HepG2 (cell line): Measurements from ENCODE around the gene PHACTR1. TPM values are rescaled to one million over a fixed set of nuclear protein-coding genes. Genes with fewer than 3 reads are reported as not detected.
"Not testable (repeated sequence)": the region's sequence is repeated elsewhere in the genome, so short reads cannot be mapped to it uniquely, and the experiment has no call there.

Experiments
- ATAC-seq: fragments of 200-7000 bp; cut with Tn5 transposase; 3 replicates; pipeline ENCODE4 v1.9.1; 2020; ENCODE audit warnings: mild to moderate bottlenecking, moderate library complexity
- BruUV-seq: library from RNA; stranded (reverse); fragments of 400-500 nt; replicated peaks from 2 replicates; lab custom pipeline; 2021; lab: Mats Ljungman, UMichigan
- CTCF ChIA-PET: fragments of 300-600 bp; formaldehyde crosslinking; extraction: SDS; loops from one replicate; lab custom pipeline; 2021; ENCODE audit warnings: low total read pairs, inconsistent platforms, low intra/inter-chr PET ratio; lab: Yijun Ruan, JAX
- POLR2A ChIA-PET: fragments of 350-600 bp; sonication (Branson Sonifier 250); formaldehyde crosslinking; loops from one replicate; lab custom pipeline; 2020; ENCODE audit warnings: antibody characterized with exemption, inconsistent platforms; lab: Yijun Ruan, JAX
- DNase-seq: peaks from one replicate; pipeline ENCODE4 v3.0.0-alpha.2; 2015; ENCODE audit warnings: low spot score
- FAIRE-seq: peaks from 3 replicates; lab custom pipeline; 2011; peaks lifted over from hg19 to GRCh38; lab: Jason Lieb, UNC
- H2AFZ ChIP-seq: one replicate; pipeline ENCODE4 v1.6.1; 2011; ENCODE audit warnings: low read length, inconsistent platforms
- H3K27ac ChIP-seq: fragments of 300-600 bp; 3 replicates; pipeline ENCODE4 v1.8.0; 2011; ENCODE audit warnings: mixed run types, mild to moderate bottlenecking, mixed read lengths, low read length, inconsistent platforms; ENCODE audit not compliant: insufficient read depth; ENCODE audit errors: extremely low read length
- H3K27me3 ChIP-seq, 2 experiments: fragments of 200-600 bp in 1 of 2; 2 replicates in 1 of 2; 3 replicates in 1 of 2; pipeline versions ENCODE4 v1.6.0 to v1.8.0; 2011; ENCODE audit warnings: low read length in 2 of 2, mild to moderate bottlenecking in 2 of 2, moderate library complexity in 2 of 2, inconsistent platforms in 1 of 2; ENCODE audit not compliant: insufficient read depth in 2 of 2, control insufficient read depth in 1 of 2
- H3K36me3 ChIP-seq, 2 experiments: fragments of 200-600 bp in 1 of 2; replicated peaks in 1 of 2; 2 replicates in 1 of 2; 3 replicates in 1 of 2; pipeline versions ENCODE4 v1.5.1 to v1.8.0; 2011; ENCODE audit warnings: low read length in 2 of 2, inconsistent platforms in 1 of 2; ENCODE audit not compliant: insufficient read depth in 2 of 2, control insufficient read depth in 1 of 2
- H3K4me1 ChIP-seq: 2 replicates; pipeline ENCODE4 v1.5.1; 2012; ENCODE audit warnings: low read length, inconsistent platforms; ENCODE audit not compliant: insufficient read depth
- H3K4me2 ChIP-seq: 2 replicates; pipeline ENCODE4 v1.6.0; 2011; ENCODE audit warnings: low read depth, low read length, inconsistent platforms
- H3K4me3 ChIP-seq, 3 experiments: fragments of 200-600 bp in 1 of 3; sonication (generic), shearing (Covaris generic) in 1 of 3; replicated peaks in 1 of 3; 2 replicates each; pipeline ENCODE4 v1.5.1; 2011 to 2016; ENCODE audit warnings: low read length in 3 of 3, inconsistent platforms in 2 of 3, low read depth in 2 of 3, mild to moderate bottlenecking in 2 of 3, control low read depth in 1 of 3, mixed read lengths in 1 of 3; ENCODE audit not compliant: insufficient read depth in 1 of 3
- H3K79me2 ChIP-seq: one replicate; pipeline ENCODE4 v1.6.1; 2011; ENCODE audit warnings: low read length, inconsistent platforms; ENCODE audit not compliant: insufficient read depth
- H3K9ac ChIP-seq: 2 replicates; pipeline ENCODE4 v1.6.0; 2011; ENCODE audit warnings: mild to moderate bottlenecking, low read depth, low read length, inconsistent platforms; ENCODE audit not compliant: insufficient read depth
- H3K9me3 ChIP-seq: 2 replicates; pipeline ENCODE4 v1.5.1; 2012; ENCODE audit warnings: mild to moderate bottlenecking, low read length
- H4K20me1 ChIP-seq: 2 replicates; pipeline ENCODE4 v1.6.0; 2011; ENCODE audit warnings: inconsistent platforms, mild to moderate bottlenecking, low read length, moderate library complexity; ENCODE audit not compliant: insufficient read depth
- ATRX ChIP-seq: sonication (generic); formaldehyde crosslinking; IDR thresholded peaks from 2 replicates; pipeline ENCODE4 v1.4.0; 2020; ENCODE audit warnings: missing genetic modification reagents, borderline replicate concordance
- POGZ ChIP-seq: sonication (generic); formaldehyde crosslinking; IDR thresholded peaks from 2 replicates; pipeline ENCODE4 v1.4.0; 2020; ENCODE audit warnings: mild to moderate bottlenecking, missing genetic modification reagents
- TBP ChIP-seq: sonication (generic); formaldehyde crosslinking; IDR thresholded peaks from 2 replicates; pipeline ENCODE4 v1.5.0; 2020; ENCODE audit warnings: missing genetic modification reagents
- TCF12 ChIP-seq, 2 experiments: fragments of 450-650 bp in 1 of 2; sonication (generic) in 1 of 2; formaldehyde crosslinking in 1 of 2; IDR thresholded peaks; 2 replicates each; pipeline versions ENCODE4 v1.6.1 to v1.8.0; 2017 to 2022; ENCODE audit warnings: antibody characterized with exemption in 1 of 2, mild to moderate bottlenecking in 1 of 2, missing genetic modification reagents in 1 of 2, moderate library complexity in 1 of 2
- TEAD3 ChIP-seq: optimal IDR thresholded peaks from 2 replicates; pipeline ENCODE3; 2016; ENCODE audit warnings: borderline replicate concordance
- ZFP1 ChIP-seq: IDR thresholded peaks from 2 replicates; pipeline ENCODE4 v1.6.1; 2016
- ZFP36 ChIP-seq: fragments of 150-350 bp; IDR thresholded peaks from 2 replicates; pipeline ENCODE4 v1.6.1; 2018; ENCODE audit warnings: borderline replicate concordance, low read length, low read depth; ENCODE audit not compliant: partially characterized antibody
- ZNF138 ChIP-seq: sonication (generic); formaldehyde crosslinking; IDR thresholded peaks from 2 replicates; pipeline ENCODE4 v1.5.0; 2020; ENCODE audit warnings: mild to moderate bottlenecking, low read depth, missing genetic modification reagents
- ZNF737 ChIP-seq: sonication (generic); formaldehyde crosslinking; IDR thresholded peaks from 2 replicates; pipeline ENCODE4 v1.5.0; 2020; ENCODE audit warnings: missing genetic modification reagents, mild to moderate bottlenecking, borderline replicate concordance
- WGBS: methylation state at CpG from one replicate; pipeline ENCODE4 v1.1.6; 2017; ENCODE audit warnings: low lambda C conversion rate; 5-methylcytosine and 5-hydroxymethylcytosine counted together
- in situ Hi-C: cut with HindIII; loops from 2 replicates; pipeline ENCODE4 v1.10.0; 2017; ENCODE audit warnings: low pct_unique_long_range_greater_than_20kb; ENCODE audit not compliant: extremely low pct_ligation_motif_present
- intact Hi-C: fragments of 100-400 bp; cut with micrococcal nuclease; formaldehyde crosslinking; loops from one replicate; pipeline ENCODE4 v1.10.0; 2022; ENCODE audit not compliant: unreplicated experiment
- polyA plus RNA-seq, 8 experiments: library from polyadenylated mRNA; depleted of rRNA in 3 of 8; stranded (reverse) in 7 of 8; unstranded in 1 of 8; fragments of >200 nt; fragmentation: Illumina TruSeq in 4 of 8; extraction: Trizol in 4 of 8; gene quantifications; 2 replicates each; pipeline versions ENCODE4 v1.2.1 to v1.2.3, GENCODE V29; 2011 to 2016; ENCODE audit warnings: low read depth in 4 of 8, missing spikeins in 1 of 8, mixed read lengths in 1 of 8; ENCODE audit not compliant: insufficient read depth in 1 of 8
- total RNA-seq, 5 experiments: library from RNA; depleted of rRNA; stranded (reverse); fragments of >200 nt; fragmentation: Illumina TruSeq; extraction: Trizol; gene quantifications; 2 replicates each; pipeline ENCODE4 v1.2.3, GENCODE V29; 2016; ENCODE audit warnings: low read depth in 1 of 5
- TF ChIP-seq, protein P1 (sequence below), 2 experiments: sonication (generic) in 1 of 2; formaldehyde crosslinking in 1 of 2; IDR thresholded peaks; 2 replicates each; pipeline versions ENCODE4 v1.4.0 to v1.6.1; 2018 to 2020; ENCODE audit warnings: missing genetic modification reagents in 2 of 2, borderline replicate concordance in 1 of 2, low read depth in 1 of 2, mild to moderate bottlenecking in 1 of 2, missing biosample characterization in 1 of 2
- TF ChIP-seq, protein P2 (sequence below): sonication (generic); formaldehyde crosslinking; IDR thresholded peaks from 2 replicates; pipeline ENCODE4 v1.4.0; 2020; ENCODE audit warnings: mild to moderate bottlenecking, missing genetic modification reagents
- TF ChIP-seq, protein P3 (sequence below): IDR thresholded peaks from 2 replicates; pipeline ENCODE4 v1.6.1; 2016; ENCODE audit warnings: low read depth, borderline replicate concordance

The PHACTR1 gene
- total and polyA plus RNA-seq, 2 of the 13 experiments (the other 11 are each of a cell fraction or from before 2014, with no cell fraction given), result 0.09 TPM; not detected in 1

DNA sequence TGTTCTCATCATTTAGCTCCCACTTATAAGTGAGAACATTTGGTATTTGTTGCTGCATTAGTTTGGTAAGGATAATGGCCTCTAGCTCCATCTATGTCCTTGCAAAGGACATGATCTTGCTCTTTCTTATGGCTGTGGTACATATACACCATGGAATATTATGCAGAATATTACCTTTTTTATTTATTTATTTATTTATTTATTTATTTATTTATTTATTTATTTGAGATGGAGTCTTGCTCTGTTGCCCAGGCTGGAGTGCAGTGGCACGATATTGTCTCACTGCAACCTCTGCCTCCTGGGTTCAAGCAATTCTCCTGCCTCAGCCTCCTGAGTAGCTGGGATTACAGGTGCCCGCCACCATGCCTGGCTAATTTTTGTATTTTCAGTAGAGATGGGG is 14.2 kb downstream of the PHACTR1 start:
- 11% methylated on average over 2 of the region's 2 CpGs for WGBS
- H3K4me3 ChIP-seq, in situ Hi-C loops, BruUV-seq, H4K20me1 ChIP-seq, H3K4me2 ChIP-seq, H3K4me1 ChIP-seq, H3K9ac ChIP-seq, H3K9me3 ChIP-seq, H3K79me2 ChIP-seq, POLR2A ChIA-PET, CTCF ChIA-PET, H3K27ac ChIP-seq, intact Hi-C loops, H3K36me3 ChIP-seq, DNase-seq, ATAC-seq, H3K27me3 ChIP-seq, H2AFZ ChIP-seq, FAIRE-seq: not testable (repeated sequence)

DNA sequence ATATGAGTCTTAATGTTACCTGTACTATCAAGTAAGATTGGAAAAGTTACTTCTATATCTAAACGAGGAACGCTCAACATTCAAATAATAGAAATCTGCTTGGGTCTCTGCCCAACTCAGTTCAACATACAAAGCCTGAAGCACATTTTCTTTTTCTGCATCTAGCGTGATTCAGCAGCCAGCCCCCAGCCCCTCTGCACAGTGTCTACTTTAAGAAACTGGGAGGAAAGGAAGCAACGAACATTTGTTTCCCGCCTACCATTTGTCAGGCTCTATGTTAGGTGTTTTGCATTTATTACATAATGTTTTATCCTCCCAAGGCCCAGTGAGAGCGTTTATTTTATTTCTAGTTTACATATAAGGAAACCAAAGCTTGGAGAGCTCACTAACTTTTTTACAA is 17.3 kb downstream of the PHACTR1 start:
- DNase-seq (no peak), ATAC-seq (no peak), FAIRE-seq (no peak)
- Histone ChIP-seq H3K4me1 (no peaks in the 10 kb centered on the region), H3K27me3 (no peaks in the 10 kb centered on the region), H3K27ac (no peak overlapping the region), H3K9ac (no peak overlapping the region), H3K36me3 (no peaks in the 10 kb centered on the region), H3K9me3 (no peaks in the 10 kb centered on the region), H4K20me1 (no peaks in the 10 kb centered on the region), H2AFZ (no peak overlapping the region), H3K4me2 (no peak overlapping the region), H3K4me3 (no peak overlapping the region), H3K79me2 (no peaks in the 10 kb centered on the region)
- intact Hi-C loops, result no loop called here
- BruUV-seq, result no TSS peak
- TF ChIP-seq ZFP1, result no peak
- TF ChIP-seq, protein P1, sequence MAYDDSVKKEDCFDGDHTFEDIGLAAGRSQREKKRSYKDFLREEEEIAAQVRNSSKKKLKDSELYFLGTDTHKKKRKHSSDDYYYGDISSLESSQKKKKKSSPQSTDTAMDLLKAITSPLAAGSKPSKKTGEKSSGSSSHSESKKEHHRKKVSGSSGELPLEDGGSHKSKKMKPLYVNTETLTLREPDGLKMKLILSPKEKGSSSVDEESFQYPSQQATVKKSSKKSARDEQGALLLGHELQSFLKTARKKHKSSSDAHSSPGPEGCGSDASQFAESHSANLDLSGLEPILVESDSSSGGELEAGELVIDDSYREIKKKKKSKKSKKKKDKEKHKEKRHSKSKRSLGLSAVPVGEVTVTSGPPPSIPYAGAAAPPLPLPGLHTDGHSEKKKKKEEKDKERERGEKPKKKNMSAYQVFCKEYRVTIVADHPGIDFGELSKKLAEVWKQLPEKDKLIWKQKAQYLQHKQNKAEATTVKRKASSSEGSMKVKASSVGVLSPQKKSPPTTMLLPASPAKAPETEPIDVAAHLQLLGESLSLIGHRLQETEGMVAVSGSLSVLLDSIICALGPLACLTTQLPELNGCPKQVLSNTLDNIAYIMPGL (CRISPR knock-in tag; IDR thresholded peaks at IDR 0.05; ENCODE audit: borderline replicate concordance in 1 of 2, low read depth in 1 of 2), result no peak
- TF ChIP-seq ZNF737 (CRISPR knock-in tag), result no peak
- no peak for TF ChIP-seq TEAD3 (CRISPR knock-in tag)
- TF ChIP-seq TCF12 (IDR thresholded peaks at IDR 0.05), result no peak
- no peak for TF ChIP-seq TCF12 (CRISPR knock-in tag; IDR thresholded peaks at IDR 0.05)
- TF ChIP-seq, protein P2, sequence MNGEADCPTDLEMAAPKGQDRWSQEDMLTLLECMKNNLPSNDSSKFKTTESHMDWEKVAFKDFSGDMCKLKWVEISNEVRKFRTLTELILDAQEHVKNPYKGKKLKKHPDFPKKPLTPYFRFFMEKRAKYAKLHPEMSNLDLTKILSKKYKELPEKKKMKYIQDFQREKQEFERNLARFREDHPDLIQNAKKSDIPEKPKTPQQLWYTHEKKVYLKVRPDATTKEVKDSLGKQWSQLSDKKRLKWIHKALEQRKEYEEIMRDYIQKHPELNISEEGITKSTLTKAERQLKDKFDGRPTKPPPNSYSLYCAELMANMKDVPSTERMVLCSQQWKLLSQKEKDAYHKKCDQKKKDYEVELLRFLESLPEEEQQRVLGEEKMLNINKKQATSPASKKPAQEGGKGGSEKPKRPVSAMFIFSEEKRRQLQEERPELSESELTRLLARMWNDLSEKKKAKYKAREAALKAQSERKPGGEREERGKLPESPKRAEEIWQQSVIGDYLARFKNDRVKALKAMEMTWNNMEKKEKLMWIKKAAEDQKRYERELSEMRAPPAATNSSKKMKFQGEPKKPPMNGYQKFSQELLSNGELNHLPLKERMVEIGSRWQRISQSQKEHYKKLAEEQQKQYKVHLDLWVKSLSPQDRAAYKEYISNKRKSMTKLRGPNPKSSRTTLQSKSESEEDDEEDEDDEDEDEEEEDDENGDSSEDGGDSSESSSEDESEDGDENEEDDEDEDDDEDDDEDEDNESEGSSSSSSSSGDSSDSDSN (CRISPR knock-in tag), result no peak
- TF ChIP-seq TBP (CRISPR knock-in tag), result no peak
- no peak for TF ChIP-seq ZFP36
- TF ChIP-seq ZNF138 (CRISPR knock-in tag), result no peak
- TF ChIP-seq ATRX, result no peak
- TF ChIP-seq, protein P3, sequence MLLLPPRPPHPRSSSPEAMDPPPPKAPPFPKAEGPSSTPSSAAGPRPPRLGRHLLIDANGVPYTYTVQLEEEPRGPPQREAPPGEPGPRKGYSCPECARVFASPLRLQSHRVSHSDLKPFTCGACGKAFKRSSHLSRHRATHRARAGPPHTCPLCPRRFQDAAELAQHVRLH (CRISPR knock-in tag), result no peak
- TF ChIP-seq POGZ, result no peak
- POLR2A ChIA-PET, result no interaction called here
- in situ Hi-C loops, result no loop called here
- CTCF ChIA-PET, result no interaction called here
- 18% methylated on average over 6 of the region's 6 CpGs for WGBS
